ENCODE measurements around the gene DEUP1. TPM values are rescaled to one million over a fixed set of nuclear protein-coding genes. Genes with fewer than 3 reads are reported as not detected.

DEUP1 gene
- total RNA-seq, 1 experiment from 2014 or later: 0.44 TPM

DNA sequence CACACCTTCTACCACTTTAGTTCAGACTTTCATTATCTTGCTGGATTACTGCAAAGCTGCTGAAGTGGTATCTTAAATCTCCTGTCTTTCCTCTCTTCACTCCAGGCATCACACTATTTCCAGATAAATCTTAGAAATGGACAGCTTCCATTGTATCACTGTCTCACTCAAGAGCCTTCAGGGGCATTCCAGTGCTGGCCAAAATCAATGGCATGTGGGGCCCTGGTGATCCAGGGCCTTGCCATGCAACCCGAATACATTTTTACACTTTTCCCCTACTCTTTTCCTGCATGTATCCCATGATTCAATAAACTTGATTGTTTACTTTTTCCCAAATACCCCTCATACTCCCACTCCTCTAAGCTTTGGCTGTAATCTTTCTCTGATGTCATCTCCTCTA is 39.4 kb upstream of the DEUP1 start:
- ATAC-seq (no peak), DNase-seq (ENCODE audit: low spot score) (no peak)
- H3K36me3 Mint-ChIP-seq: no peaks in the 10 kb centered on the region
- CTCF ChIA-PET: no interaction called here
- no peaks in the 10 kb centered on the region for H3K27me3 Mint-ChIP-seq (ENCODE audit: low read depth)
- peaks cover 10% of the 10 kb centered on the region for H3K4me1 Mint-ChIP-seq
- no peak overlapping the region for H3K4me3 Mint-ChIP-seq
- POLR2A ChIA-PET: no interaction called here
- no peak overlapping the region for H3K27ac Mint-ChIP-seq
- TF ChIP-seq ZNF416 (CRISPR knock-in tag; IDR thresholded peaks at IDR 0.05): no peak
- no peak for TF ChIP-seq ZNF423 (CRISPR knock-in tag; IDR thresholded peaks at IDR 0.05)
- no peak for TF ChIP-seq ZNF138 (CRISPR knock-in tag; conservative IDR thresholded peaks at IDR 0.05)
- TF ChIP-seq, protein P1, sequence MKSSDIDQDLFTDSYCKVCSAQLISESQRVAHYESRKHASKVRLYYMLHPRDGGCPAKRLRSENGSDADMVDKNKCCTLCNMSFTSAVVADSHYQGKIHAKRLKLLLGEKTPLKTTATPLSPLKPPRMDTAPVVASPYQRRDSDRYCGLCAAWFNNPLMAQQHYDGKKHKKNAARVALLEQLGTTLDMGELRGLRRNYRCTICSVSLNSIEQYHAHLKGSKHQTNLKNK (CRISPR knock-in tag; IDR thresholded peaks at IDR 0.05): no peak
- no peak for TF ChIP-seq ZNF317 (CRISPR knock-in tag; IDR thresholded peaks at IDR 0.05; ENCODE audit: borderline replicate concordance, low read depth)
- TF ChIP-seq, protein P2, sequence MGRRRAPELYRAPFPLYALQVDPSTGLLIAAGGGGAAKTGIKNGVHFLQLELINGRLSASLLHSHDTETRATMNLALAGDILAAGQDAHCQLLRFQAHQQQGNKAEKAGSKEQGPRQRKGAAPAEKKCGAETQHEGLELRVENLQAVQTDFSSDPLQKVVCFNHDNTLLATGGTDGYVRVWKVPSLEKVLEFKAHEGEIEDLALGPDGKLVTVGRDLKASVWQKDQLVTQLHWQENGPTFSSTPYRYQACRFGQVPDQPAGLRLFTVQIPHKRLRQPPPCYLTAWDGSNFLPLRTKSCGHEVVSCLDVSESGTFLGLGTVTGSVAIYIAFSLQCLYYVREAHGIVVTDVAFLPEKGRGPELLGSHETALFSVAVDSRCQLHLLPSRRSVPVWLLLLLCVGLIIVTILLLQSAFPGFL (CRISPR knock-in tag; IDR thresholded peaks at IDR 0.05; ENCODE audit: borderline replicate concordance): no peak
- TF ChIP-seq, protein P3, sequence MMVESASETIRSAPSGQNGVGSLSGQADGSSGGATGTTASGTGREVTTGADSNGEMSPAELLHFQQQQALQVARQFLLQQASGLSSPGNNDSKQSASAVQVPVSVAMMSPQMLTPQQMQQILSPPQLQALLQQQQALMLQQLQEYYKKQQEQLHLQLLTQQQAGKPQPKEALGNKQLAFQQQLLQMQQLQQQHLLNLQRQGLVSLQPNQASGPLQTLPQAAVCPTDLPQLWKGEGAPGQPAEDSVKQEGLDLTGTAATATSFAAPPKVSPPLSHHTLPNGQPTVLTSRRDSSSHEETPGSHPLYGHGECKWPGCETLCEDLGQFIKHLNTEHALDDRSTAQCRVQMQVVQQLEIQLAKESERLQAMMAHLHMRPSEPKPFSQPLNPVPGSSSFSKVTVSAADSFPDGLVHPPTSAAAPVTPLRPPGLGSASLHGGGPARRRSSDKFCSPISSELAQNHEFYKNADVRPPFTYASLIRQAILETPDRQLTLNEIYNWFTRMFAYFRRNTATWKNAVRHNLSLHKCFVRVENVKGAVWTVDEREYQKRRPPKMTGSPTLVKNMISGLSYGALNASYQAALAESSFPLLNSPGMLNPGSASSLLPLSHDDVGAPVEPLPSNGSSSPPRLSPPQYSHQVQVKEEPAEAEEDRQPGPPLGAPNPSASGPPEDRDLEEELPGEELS (CRISPR knock-in tag; IDR thresholded peaks at IDR 0.05): no peak
- TF ChIP-seq FOXK1 (CRISPR knock-in tag; IDR thresholded peaks at IDR 0.05): no peak
- TF ChIP-seq TP53 (CRISPR knock-in tag; IDR thresholded peaks at IDR 0.05): no peak
- peaks cover 5% of the 10 kb centered on the region for H3K9me3 Mint-ChIP-seq

DNA sequence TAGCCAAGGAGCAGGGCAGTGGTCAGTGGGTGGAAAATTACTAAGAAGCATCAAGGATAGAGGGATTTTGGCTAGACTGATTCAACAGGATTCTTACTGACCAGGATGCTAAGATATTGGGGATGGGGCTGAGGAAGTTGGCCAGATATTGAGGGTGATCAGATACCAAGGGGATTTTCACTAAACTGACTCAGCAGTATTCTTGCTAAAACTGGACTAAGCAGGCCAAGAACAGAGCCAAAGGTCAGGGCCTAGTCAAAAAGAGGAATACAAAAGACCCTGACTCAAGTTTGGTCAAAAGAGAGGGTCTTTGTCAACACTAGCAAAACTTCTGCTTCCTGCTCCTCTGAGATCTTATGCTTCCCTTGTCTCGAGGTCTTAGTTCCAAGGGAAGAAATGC is 38.6 kb upstream of the DEUP1 start:
- ChIA-PET CTCF (interaction anchor here (1.2 kb wide), 1 partner anchor 58 kb away, joined by 4 read pairs; no protein-coding TSS in a partner anchor), POLR2A (no interaction called here)
- Mint-ChIP-seq H3K4me3 (no peak overlapping the region), H3K27me3 (ENCODE audit: low read depth) (no peaks in the 10 kb centered on the region), H3K27ac (no peak overlapping the region), H3K4me1 (peaks cover 11% of the 10 kb centered on the region), H3K36me3 (no peaks in the 10 kb centered on the region), H3K9me3 (peaks cover 2% of the 10 kb centered on the region)
- no peak for DNase-seq (ENCODE audit: low spot score)
- ATAC-seq: no peak
- no peak for TF ChIP-seq GTF2I (CRISPR knock-in tag; conservative IDR thresholded peaks at IDR 0.05)
- TF ChIP-seq, protein P4, sequence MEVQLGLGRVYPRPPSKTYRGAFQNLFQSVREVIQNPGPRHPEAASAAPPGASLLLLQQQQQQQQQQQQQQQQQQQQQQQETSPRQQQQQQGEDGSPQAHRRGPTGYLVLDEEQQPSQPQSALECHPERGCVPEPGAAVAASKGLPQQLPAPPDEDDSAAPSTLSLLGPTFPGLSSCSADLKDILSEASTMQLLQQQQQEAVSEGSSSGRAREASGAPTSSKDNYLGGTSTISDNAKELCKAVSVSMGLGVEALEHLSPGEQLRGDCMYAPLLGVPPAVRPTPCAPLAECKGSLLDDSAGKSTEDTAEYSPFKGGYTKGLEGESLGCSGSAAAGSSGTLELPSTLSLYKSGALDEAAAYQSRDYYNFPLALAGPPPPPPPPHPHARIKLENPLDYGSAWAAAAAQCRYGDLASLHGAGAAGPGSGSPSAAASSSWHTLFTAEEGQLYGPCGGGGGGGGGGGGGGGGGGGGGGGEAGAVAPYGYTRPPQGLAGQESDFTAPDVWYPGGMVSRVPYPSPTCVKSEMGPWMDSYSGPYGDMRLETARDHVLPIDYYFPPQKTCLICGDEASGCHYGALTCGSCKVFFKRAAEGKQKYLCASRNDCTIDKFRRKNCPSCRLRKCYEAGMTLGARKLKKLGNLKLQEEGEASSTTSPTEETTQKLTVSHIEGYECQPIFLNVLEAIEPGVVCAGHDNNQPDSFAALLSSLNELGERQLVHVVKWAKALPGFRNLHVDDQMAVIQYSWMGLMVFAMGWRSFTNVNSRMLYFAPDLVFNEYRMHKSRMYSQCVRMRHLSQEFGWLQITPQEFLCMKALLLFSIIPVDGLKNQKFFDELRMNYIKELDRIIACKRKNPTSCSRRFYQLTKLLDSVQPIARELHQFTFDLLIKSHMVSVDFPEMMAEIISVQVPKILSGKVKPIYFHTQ (CRISPR knock-in tag; IDR thresholded peaks at IDR 0.05): no peak
- TF ChIP-seq ZNF121 (CRISPR knock-in tag; IDR thresholded peaks at IDR 0.05): no peak
- no peak for TF ChIP-seq NR1H2 (CRISPR knock-in tag; IDR thresholded peaks at IDR 0.05)
- no peak for TF ChIP-seq ATF1 (CRISPR knock-in tag; IDR thresholded peaks at IDR 0.05)
- TF ChIP-seq, protein P2 (CRISPR knock-in tag; IDR thresholded peaks at IDR 0.05; ENCODE audit: borderline replicate concordance): no peak
- TF ChIP-seq ZNF219 (CRISPR knock-in tag; IDR thresholded peaks at IDR 0.05; ENCODE audit: borderline replicate concordance): no peak
- TF ChIP-seq, protein P5, sequence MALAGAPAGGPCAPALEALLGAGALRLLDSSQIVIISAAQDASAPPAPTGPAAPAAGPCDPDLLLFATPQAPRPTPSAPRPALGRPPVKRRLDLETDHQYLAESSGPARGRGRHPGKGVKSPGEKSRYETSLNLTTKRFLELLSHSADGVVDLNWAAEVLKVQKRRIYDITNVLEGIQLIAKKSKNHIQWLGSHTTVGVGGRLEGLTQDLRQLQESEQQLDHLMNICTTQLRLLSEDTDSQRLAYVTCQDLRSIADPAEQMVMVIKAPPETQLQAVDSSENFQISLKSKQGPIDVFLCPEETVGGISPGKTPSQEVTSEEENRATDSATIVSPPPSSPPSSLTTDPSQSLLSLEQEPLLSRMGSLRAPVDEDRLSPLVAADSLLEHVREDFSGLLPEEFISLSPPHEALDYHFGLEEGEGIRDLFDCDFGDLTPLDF (CRISPR knock-in tag; IDR thresholded peaks at IDR 0.05): no peak
- TF ChIP-seq ETV6 (CRISPR knock-in tag; IDR thresholded peaks at IDR 0.05): no peak
- TF ChIP-seq, protein P6, sequence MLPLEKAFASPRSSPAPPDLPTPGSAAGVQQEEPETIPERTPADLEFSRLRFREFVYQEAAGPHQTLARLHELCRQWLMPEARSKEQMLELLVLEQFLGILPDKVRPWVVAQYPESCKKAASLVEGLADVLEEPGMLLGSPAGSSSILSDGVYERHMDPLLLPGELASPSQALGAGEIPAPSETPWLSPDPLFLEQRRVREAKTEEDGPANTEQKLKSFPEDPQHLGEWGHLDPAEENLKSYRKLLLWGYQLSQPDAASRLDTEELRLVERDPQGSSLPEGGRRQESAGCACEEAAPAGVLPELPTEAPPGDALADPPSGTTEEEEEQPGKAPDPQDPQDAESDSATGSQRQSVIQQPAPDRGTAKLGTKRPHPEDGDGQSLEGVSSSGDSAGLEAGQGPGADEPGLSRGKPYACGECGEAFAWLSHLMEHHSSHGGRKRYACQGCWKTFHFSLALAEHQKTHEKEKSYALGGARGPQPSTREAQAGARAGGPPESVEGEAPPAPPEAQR (CRISPR knock-in tag; IDR thresholded peaks at IDR 0.05): no peak
- TF ChIP-seq, protein P7, sequence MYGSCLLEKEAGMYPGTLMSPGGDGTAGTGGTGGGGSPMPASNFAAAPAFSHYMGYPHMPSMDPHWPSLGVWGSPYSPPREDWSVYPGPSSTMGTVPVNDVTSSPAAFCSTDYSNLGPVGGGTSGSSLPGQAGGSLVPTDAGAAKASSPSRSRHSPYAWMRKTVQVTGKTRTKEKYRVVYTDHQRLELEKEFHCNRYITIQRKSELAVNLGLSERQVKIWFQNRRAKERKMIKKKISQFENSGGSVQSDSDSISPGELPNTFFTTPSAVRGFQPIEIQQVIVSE (CRISPR knock-in tag; IDR thresholded peaks at IDR 0.05; ENCODE audit: borderline replicate concordance): no peak
- no peak for TF ChIP-seq CREM (CRISPR knock-in tag; IDR thresholded peaks at IDR 0.05)
- TF ChIP-seq EMX1 (CRISPR knock-in tag; IDR thresholded peaks at IDR 0.05): no peak
- no peak for TF ChIP-seq FOXP1 (CRISPR knock-in tag; IDR thresholded peaks at IDR 0.05; ENCODE audit: borderline replicate concordance)
- TF ChIP-seq, protein P8, sequence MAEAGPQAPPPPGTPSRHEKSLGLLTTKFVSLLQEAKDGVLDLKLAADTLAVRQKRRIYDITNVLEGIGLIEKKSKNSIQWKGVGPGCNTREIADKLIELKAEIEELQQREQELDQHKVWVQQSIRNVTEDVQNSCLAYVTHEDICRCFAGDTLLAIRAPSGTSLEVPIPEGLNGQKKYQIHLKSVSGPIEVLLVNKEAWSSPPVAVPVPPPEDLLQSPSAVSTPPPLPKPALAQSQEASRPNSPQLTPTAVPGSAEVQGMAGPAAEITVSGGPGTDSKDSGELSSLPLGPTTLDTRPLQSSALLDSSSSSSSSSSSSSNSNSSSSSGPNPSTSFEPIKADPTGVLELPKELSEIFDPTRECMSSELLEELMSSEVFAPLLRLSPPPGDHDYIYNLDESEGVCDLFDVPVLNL (CRISPR knock-in tag; IDR thresholded peaks at IDR 0.05; ENCODE audit: borderline replicate concordance, low read depth): no peak
- TF ChIP-seq KAT7 (CRISPR knock-in tag; IDR thresholded peaks at IDR 0.05; ENCODE audit: borderline replicate concordance): no peak
- TF ChIP-seq ZNF423 (CRISPR knock-in tag; IDR thresholded peaks at IDR 0.05): no peak
